ENCODE measurements around the gene JMJD7.
A peak's percentile ranks its signal among the peaks of the same experiment; 100 is the strongest.

The JMJD7 gene

DNA sequence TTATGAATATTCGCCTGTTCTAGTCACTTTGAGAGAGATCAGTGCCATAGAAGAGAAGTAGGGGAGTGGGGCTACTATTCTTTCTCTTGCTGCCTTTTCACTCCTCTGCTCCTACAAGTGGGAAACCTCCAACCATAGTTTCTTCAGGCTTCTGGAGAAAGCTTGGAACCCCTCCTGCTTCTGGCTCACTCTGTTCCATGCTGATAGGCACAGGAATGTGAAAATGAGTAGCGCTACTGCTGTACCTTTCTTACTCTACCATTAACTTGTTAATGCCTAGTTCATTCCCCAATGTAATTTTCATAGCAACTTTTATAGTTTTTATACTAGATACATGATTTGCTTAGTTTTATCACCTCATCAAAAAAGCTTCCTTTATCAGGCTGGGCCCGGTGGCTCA is 26.7 kb upstream of the JMJD7 start:
- no peak for DNase-seq

DNA sequence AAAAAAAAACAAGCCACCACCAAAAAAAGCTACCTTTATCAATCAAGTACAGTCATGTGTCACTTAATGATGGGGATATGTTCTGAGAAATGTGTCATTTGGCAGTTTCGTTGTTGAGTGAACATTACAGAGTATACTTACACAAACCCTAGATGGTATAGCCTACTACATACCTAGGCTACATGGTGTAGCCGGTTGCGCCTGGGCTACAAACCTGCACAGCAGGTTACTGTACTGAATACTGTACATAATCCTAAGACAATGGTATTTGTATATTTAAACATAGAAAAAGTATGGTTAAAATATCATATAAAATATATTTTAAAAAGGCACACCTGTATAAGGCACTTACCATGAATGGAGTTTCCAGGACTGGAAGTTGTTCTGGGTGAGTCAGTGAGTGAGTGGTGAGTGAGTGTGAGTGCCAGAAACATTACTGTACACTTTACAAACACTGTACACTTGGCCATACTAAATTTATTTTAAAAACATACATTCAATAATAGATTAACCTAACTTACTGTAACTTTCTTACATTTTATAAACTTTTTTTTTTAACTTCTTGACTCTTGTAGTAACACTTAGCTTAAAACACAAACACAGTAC is 25.9 kb upstream of the JMJD7 start:
- DNase-seq, result no peak

DNA sequence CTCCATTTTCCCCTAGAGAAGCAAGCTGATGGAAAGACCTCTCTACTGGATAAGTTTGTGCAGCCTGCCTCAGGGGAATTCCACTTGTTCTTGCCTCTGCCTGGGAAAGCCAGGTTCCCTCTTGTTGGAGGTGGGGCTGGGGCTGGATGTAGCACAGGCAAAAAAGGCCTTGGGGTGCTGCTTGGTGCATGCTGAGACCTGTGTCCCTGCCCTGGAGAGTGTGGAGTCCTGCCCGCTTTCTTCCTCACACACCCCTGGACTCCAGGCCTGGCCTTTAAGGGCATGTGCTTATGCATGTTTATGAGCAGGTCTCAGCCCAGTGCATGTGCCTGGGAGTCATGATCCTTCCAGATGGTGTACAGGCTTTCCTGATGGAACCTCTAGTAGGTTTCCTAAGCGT is 23.5 kb upstream of the JMJD7 start:
- peak in 1 of 3 experiments; percentile 15 for DNase-seq

DNA sequence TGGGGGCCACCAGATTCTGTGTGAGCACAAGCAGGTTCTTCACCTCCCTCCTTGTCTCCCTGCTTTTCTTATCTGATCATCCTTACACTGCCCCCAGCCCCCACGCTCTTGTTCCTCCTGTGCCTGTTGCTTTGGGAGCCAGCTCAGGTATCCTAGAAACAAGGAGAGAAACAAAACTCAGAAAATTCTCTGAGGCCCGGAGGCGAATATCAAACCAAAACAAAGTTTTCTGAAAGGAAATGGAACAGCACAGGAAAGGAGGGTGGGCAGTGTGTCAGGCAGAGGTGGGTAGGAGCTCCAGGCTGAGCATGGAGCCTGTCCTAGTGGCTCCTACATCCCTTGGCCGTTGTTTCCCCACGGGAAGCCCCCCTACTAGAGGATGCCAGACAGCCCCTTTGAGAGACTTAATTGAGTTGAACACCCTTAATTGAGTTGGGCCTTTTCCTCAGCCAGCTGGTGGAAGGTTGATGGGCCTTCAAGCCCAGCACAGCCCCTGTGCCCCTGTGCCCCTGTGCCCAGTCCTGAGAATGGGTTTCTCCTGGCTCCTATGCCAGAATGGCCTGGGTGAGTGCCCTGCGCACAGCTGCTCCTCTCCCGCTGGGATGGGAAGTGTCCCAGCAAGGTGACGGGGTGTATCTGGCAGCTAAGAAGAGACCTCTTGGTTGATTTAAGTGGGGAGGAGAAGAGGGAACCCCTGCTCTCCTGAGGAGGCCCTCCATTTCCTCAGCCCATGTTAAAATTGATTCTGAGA is 22.8 kb upstream of the JMJD7 start:
- no peak for DNase-seq

DNA sequence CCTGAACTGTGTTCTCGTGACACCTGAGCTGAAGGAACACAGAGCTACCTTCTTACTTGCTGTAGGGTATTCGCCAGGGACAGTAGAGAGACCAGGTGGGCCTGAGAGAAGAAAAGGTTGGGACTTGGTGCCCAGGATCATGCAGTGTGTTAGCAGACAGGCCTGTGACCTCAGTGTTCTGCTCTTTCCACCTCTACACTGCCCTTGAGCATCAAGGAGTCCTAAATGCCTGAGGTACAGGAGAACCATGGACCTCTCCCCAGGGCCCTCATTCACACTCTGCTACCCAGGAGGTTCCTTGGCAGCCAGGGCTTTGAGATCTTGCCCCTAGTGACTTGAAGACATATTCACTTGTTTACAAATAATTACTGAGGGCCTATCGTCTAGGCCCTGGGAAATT is 22.2 kb upstream of the JMJD7 start:
- DNase-seq, result no peak

DNA sequence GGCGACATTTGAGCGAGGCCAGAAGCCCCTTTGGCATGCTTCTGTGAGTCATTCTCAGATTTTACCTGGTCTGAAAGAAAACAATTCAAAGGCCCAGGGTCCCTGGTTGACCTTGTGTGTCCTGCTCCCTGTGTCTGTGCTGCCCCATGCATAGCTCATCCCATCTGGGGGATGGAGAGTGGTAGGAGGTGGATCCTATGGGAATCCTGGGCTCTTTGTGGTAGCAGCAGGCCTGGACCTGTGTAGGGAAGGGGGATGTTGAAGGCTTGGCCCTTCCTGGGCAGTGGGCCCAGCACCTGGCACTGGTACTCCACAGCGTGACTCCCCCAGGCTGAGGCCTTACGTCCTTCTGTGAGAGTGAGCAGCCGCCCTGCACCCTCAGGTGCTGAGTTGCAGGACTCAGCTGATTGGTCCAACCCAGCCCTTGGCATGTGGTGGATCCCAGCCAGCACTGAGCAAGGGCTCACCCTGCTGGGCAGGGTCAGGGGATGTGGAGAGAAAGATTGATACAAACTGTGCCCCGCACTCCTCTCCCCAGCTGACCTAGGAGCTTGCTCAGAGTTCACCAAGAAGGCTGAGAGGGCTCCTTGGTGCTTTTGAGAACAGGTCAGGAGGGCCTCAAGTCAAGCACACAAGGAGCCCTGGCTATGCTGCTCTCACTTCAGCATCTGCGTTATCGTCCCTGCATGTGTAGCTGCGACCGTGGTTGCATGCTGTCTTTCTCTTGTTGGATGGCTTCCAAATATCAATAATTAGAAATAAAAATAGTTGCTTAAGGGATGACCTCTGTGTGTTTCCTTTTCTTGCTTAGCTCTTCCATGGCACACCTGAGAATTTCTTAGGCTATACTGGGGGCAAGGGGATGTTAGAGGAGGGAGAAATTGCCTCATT is 21.4 kb upstream of the JMJD7 start:
- no peak for DNase-seq

DNA sequence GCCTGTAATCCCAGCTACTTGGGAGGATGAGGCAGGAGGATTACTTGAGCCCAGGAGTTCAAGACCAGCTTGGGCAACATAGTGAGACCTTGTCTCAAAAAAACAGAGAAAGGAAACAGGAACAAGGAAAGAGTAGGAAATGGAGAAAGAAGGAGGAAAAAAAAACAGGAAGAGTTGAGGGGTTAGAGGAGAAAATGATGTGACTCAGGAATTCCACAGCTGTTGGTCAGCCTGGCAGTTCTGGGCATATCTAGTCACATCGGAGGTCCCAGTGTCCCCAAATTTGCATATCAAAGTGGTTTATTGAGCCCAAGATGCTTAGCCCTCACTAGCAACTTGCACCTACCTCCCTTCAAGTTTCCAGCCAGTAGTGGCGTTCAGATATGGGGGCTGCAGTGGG is 18.8 kb upstream of the JMJD7 start:
- no peak for DNase-seq

DNA sequence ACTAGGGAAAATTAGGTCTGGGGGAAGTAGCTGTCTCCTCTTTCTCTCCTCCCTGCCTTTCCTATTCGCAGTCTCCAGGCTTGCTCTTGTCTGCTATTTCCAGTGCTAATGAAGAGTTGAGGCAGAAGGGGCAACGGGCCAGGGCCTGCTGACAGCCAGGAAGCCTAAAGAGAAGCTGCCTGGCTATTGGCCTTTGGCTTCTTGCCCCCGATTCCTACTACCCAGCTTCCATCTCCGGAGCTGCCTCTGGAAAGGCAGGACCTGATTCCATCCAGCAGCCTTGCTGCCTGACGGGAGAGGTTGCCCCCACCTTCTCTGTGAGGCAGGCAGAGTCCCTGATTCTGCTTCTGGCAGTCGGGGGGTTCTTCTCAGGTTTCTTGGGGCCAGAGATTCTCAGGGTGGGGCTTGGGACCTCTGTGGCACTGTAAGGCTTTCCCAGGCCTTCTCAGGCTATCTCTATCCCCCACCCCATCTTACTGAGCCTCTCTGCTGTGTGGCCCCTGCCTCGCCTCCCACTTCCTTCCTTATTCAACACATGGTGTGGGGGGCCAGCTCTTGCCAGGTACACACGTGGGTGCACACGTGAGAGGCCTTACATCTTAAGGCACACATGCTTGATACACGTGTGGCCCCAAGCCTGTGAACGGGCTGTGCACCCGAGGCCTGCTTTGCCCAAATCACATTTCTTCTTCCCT is 18.2 kb upstream of the JMJD7 start:
- no peak for DNase-seq

DNA sequence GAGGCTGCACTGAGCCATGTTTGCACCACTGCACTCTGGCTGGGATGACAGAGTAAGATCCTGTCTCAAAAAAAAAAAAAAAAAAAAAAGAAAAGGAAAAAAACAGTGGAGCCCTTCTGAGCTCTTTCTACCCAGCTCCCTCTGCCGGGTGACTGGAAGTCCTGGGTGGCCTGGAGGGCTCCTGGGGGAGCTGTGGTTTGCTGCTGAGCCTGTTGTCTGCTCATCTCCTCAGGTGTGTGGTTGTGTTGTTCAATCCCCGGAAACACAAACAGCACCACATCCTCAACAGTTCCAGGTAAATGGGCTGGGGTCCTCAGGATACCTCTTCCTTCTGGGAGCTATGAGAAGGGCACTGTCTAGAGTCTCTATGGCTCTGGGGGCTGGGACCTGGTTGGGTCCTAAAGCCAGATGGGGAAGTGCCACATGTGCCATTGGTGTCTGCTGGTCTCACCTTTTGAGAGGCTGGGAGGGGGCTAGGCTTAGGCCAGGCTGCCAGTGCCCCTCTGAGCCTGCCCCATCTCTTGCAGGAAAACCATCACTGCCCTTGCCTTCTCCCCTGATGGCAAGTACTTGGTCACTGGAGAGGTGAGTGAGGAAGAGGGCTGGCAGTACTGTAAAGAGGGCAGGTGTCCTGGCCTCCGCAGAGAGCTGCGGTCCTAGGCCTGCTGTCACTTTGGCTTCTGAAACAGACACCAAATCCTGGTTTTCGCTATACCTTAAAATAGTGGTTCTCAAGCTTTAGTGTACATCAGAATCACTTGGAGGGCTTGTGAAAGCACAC is 17.1 kb upstream of the JMJD7 start:
- DNase-seq, result no peak

DNA sequence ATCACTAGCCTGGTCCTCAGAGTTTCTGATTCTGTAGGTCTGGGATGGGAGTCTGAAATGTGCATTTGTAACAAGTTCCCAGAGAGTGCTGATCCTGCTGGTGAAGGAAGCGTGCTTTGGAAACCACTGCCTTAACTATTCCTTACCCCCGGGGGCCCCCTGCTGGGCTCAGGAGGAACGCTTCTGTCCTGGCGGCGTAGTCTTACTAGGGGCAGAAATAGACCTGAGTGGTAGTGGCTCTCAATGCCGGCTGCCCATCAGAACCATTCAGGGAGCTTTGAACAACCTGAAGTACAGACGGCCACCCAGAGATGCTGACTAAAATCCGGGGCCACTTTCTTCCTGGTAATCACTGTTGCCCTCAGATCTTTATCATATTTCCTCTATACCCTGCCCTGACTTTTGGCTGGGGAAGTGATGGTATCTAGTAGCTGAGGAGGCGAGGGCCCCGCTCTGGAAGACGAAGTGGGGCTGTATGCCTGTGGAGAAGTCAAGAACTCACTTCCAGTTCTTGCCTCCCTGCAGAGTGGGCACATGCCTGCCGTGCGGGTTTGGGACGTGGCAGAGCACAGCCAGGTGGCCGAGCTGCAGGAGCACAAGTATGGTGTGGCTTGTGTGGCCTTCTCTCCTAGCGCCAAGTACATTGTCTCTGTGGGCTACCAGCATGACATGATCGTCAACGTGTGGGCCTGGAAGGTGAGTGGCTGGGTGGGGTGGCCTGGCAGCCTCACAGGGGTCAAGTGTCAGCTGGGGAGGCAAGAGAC is 16.3 kb upstream of the JMJD7 start:
- DNase-seq, result peak; percentile 3 to 65 (median 48)

DNA sequence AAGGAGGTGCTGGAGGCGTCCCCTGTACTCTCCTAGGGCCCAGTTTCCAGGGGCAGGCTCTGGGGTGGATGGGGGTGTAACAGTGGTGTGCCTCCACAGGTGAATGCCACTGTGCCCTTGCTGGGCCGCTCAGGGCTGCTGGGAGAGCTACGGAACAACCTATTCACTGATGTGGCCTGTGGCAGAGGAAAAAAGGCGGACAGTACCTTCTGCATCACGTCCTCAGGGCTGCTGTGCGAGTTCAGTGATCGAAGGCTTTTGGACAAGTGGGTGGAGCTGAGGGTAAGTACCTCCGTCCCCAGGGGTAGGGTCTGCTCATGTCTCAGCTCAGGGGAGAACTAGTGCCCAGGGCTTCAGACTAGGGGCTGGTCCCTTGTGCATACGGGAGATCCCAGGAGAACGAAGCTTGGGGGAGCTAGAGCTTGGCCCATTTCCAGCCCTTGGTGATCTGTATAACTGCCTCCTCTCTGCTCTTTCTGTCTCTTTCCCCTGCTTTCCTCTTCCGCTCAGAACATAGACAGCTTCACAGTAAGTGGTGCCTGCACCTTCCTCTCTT is 15.0 kb upstream of the JMJD7 start:
- no peak for DNase-seq

DNA sequence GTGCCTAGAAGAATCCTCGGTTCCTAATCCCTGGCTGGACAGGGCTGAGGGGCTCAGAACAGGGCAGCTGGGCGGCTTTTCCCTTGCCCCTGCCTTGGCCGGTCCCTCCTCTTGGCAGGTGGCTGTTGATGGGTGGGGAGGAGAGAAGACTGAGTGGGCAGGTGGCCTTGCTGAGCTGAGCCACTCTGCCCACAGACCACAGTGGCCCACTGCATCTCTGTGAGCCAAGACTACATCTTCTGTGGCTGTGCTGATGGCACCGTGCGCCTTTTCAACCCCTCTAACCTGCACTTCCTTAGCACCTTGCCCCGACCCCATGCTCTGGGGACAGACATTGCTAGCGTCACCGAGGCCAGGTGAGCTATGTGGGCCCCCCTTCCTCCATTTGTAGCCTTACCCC is 14.5 kb upstream of the JMJD7 start:
- no peak for DNase-seq

DNA sequence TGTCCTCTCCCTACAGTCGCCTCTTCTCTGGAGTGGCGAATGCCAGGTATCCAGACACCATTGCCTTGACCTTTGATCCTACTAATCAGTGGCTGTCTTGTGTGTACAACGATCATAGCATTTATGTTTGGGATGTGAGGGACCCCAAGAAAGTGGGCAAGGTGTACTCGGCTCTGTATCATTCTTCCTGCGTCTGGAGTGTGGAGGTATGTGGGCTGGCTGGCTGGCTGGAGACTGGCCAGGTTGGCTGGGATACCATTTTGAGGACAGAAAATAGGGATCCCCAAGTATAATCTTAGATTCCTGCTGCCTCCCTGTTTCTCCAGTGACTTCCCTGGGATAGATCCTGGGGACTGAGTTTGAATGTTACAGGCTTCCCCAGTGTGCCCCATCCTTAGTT is 13.4 kb upstream of the JMJD7 start:
- DNase-seq, result no peak

DNA sequence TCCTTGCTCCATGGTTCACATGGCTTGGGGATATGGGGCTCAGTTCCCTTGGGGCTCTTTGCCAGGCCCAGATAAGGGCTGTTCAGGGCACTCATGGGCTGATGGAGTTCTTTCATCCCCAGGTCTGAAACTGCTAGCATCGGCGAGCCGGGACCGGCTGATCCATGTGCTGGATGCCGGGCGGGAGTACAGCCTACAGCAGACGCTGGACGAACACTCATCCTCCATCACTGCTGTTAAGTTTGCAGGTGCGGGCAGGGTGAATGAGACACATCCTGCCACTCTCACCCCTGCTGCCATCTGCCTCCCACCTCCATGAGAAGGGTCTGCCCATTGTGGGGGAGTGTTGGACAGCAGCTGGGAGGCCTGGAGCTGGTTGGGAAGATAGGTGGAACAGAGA is 11.1 kb upstream of the JMJD7 start:
- no peak for DNase-seq

DNA sequence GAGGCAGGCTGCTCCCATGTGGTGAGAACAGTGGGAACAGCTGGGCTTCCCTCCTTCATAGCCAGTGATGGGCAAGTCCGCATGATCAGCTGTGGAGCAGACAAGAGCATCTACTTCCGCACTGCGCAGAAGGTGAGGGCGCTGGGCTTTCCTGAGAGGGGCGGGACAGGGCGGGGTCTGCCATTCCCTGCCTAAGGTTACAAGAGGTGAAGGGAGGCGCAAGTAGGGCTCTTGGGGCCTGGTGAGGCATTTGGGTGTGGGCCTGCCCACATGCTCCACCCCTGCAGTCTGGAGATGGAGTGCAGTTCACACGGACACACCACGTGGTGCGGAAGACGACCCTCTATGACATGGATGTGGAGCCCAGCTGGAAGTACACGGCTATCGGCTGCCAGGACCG is 10.6 kb upstream of the JMJD7 start:
- DNase-seq, result no peak

DNA sequence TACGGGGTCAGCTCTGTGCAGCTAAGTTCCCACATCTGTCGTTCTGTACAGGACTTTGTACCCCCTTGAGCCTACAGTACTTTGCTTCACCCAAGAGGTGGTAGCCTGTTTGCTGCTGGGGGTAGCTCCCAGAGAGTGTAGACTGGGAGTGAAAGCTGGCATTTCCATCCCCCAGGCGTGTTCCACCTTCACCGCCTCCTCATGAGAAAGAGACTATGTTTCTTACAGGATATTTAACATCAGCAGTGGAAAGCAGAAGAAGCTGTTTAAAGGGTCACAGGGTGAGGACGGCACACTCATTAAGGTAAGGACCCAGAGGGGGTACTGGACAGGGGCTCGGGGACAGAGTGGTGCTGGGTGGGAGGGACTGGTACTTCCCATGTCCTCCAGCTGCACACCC is 10.1 kb upstream of the JMJD7 start:
- DNase-seq, result no peak

DNA sequence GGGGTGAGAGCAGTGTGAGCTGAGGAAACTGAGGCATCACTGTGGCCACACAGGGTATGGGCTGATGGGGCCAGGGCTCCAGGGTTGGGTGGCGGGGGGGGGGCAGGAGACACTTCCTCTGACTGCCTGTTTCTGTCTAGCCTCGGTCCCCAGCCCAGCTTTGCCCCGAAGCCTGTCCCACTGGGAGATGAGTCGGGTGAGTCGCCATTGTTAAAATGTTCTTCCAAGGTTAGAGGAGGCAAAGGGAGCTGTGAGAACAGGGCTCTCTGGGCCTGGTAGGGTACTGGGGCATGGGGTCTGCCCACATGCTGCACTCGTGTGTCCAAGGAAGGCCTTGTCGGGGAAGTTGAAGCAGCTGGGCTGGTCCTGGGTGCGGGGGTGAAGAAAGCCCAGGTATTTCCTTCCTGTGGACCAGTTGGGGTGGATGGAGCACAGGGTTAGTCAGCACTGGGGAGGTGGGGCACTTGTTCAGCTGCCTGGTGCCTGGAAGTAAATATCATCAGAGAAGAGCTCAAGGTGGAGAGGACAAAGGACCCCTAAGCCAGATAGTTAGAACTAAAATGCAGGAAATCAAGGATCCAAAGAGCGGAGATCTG is 8.3 kb upstream of the JMJD7 start:
- no peak for DNase-seq

DNA sequence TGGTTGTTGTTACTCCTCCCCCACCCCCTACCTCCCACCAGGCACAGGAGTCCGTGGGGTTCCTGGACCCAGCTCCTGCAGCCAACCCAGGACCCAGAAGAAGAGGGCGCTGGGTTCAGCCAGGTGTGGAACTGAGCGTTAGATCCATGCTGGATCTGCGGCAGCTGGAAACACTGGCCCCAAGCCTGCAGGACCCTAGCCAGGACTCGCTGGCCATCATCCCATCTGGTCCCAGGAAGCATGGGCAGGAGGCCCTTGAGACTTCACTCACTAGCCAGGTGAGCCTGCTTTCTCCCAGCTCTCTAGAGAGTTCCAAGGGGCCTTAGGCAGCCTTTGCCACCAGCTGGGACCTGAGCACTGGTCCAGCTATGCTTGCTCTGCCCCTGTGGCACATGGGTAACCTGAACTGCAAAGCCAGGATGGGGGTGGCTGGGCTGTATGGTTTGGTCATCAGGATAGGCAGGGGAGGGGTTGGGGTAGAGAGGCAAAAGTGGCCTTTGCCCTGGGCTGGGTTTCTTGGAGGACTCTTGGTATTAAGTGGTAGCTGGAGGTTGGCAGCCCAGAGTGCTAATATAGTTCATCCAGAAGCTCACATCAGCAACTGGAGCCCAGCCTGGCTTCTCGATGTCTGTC is 7.0 kb upstream of the JMJD7 start:
- DNase-seq, result no peak

DNA sequence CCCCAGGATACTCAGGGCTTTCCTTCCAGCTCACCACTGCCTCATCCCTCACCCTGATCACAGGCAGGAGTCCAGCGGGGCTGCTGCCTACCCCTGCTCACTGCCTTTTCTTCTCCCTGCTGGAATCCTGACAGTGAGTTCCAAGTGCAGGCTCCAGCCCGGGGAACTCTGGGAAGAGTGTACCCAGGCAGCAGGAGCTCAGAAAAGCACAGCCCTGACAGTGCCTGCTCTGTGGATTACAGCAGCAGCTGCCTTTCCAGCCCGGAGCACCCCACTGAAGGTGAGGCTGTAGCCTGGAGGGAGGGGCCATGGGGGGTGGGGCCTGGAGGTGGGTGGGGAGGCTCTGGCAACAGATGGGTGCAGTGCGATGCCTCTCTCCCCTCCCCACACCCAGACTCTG is 6.1 kb upstream of the JMJD7 start:
- no peak for DNase-seq

DNA sequence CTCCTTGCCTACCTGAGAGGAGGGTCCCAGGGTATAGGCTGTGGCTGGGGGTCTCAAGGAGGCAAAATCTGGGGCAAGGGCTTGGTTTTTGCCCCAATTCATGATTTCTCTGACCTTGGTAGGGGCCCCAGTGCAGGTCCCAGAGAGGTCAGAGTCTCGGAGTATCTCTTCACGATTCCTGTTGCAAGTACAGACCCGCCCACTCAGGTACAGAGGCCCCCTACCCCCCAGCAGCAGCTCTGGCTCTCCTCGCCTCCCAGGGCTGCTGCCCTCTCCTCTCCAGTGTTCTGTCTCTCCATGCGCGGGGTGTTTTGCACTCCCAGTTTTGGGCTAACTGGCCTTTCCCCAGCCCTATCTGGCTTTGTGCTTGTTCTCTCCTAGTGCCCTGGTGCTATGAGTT is 5.4 kb upstream of the JMJD7 start:
- no peak for DNase-seq

DNA sequence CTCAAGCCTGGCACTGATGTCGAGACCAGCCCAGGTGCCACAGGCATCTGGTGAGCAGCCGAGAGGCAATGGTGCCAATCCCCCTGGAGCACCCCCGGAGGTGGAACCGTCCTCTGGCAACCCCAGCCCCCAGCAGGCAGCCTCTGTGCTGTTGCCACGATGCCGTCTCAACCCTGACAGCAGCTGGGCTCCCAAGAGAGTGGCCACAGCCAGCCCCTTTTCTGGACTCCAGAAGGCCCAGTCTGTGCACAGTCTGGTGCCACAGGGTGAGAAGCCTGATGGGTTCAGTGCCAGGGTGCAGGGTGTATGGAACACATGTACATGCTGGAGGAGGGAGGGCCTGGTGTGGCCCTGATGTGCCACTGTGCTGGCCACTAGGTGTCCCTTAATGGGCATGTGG is 4.9 kb upstream of the JMJD7 start:
- DNase-seq, result no peak

Data from NCI-H1417 (cell line).